AG09319 (cell line): ENCODE measurements around the gene SMARCAD1.
A peak's percentile ranks its signal among the peaks of the same experiment; 100 is the strongest.
"Not testable (repeated sequence)": the region's sequence is repeated elsewhere in the genome, so short reads cannot be mapped to it uniquely, and the experiment has no call there.

Source experiments
- DNase-seq: peaks from one replicate; pipeline ENCODE4 v3.0.0-alpha.2; 2010; ENCODE audit warnings: low read depth; ENCODE audit errors: extremely low read depth
- CTCF ChIP-seq: IDR thresholded peaks from 2 replicates; pipeline ENCODE4 v1.5.1; 2011; ENCODE audit warnings: low read depth, mild to moderate bottlenecking, inconsistent platforms, low read length, moderate library complexity

Gene SMARCAD1

GRCh38 chr4:94290245-94290644, 82.6 kb downstream of the SMARCAD1 start:
- DNase-seq = no peak
- TF ChIP-seq CTCF = no peak

DNA sequence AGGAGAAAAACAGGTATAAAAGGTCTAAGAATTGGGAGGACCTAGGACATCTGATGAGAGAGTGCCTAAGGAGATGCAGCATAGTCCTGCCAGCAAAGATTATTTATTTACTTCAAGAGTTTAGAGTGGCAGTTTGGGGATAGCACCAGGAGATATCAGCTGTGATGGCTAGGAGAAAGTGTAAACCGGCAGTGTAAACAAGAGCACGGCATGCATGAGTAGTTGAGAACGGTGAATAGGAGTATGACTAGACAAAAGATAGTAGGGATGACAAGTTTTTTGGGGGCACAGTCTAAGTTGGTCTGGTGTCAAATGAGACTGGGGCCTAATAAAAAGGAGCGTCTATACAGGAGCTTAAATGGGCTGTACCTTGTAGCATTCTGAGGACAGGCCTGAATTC, 86.3 kb downstream of the SMARCAD1 start:
- not testable (repeated sequence) for DNase-seq

DNA sequence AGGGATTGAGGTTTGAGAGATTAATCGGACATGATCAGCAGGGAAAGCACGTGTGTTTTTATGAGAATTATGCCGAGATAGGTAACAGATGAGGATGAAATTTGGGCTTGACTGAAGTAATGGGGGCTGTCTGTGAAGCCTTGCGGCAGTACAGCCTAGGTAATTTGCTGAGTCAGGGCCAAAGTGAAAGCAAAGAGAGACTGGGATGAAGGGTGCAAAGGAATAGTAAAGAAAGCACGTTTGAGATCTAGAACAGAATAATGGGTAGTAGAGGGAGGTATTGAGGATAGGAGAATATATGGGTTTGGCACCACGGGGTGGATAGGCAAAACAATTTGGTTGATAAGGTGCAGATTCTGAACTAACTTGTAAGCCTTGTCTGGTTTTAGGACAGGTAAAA, 87.8 kb downstream of the SMARCAD1 start:
- DNase-seq = not testable (repeated sequence)

- DNase-seq = no peak
- no peak for TF ChIP-seq CTCF
These were observed 91.1 kb downstream of the SMARCAD1 start for GRCh38 chr4:94298725-94299252.

GRCh38 chr4:94302191-94302590, 94.5 kb downstream of the SMARCAD1 start:
- TF ChIP-seq CTCF = no peak
- no peak for DNase-seq

GRCh38 chr4:94304365-94304971, 96.8 kb downstream of the SMARCAD1 start:
- TF ChIP-seq CTCF = peak; percentile 59
- DNase-seq = peak; percentile 8

GRCh38 chr4:94305466-94306225, 98.0 kb downstream of the SMARCAD1 start:
- TF ChIP-seq CTCF = no peak
- no peak for DNase-seq

DNA sequence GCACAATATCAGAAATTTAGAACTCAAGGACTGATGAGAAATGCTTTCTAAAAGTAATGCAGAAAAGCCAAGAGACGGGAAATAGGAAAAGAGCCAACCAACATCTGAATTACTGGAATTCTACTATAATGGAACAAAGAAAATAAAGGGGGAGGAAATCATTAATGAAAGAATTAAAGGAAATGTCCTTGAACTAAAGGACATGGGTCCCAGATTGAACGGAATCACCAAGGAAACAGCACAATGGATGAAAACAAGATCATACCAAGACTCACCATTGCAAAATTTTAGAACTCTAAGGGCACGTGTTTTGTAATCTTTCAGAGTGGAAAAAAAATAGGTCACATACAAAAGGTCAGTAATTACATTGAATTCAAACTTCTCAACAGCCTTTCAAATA, 99.0 kb downstream of the SMARCAD1 start:
- no peak for TF ChIP-seq CTCF
- DNase-seq = no peak
